Effector CD8-positive, alpha-beta T cell (primary cell): Measurements from ENCODE around the gene DCLK1.

Source experiments
- DNase-seq: peaks from one replicate; lab custom pipeline; 2025; lab: John Stamatoyannopoulos, UW

Gene DCLK1

GRCh38 chr13:35787937-35788336 is 343.2 kb downstream of the DCLK1 start:
- no peak for DNase-seq

- no peak for DNase-seq
Measured at GRCh38 chr13:35785576-35786303, 345.4 kb downstream of the DCLK1 start.

- no peak for DNase-seq
Measured at GRCh38 chr13:35784286-35784951, 346.8 kb downstream of the DCLK1 start.

- no peak for DNase-seq
Measured at GRCh38 chr13:35782793-35783192, 348.4 kb downstream of the DCLK1 start.

GRCh38 chr13:35781036-35782000 is 349.9 kb downstream of the DCLK1 start:
- DNase-seq = no peak

- no peak for DNase-seq
Measured at GRCh38 chr13:35780613-35781012, 350.6 kb downstream of the DCLK1 start.

GRCh38 chr13:35771898-35772297 is 359.3 kb downstream of the DCLK1 start:
- DNase-seq = no peak

- no peak for DNase-seq
Measured at GRCh38 chr13:35770756-35771297, 360.4 kb downstream of the DCLK1 start.

- DNase-seq = no peak
Measured at GRCh38 chr13:35769812-35770211, 361.4 kb downstream of the DCLK1 start.

GRCh38 chr13:35768551-35768950 is 362.6 kb downstream of the DCLK1 start:
- DNase-seq = no peak

- no peak for DNase-seq
Measured at GRCh38 chr13:35768073-35768472, 363.1 kb downstream of the DCLK1 start.

- DNase-seq = no peak
Measured at GRCh38 chr13:35767256-35767976, 363.8 kb downstream of the DCLK1 start.

- no peak for DNase-seq
Measured at GRCh38 chr13:35766663-35767062, 364.5 kb downstream of the DCLK1 start.

GRCh38 chr13:35765941-35766340 is 365.2 kb downstream of the DCLK1 start:
- DNase-seq = no peak

- no peak for DNase-seq
Measured at GRCh38 chr13:35765366-35765765, 365.8 kb downstream of the DCLK1 start.

GRCh38 chr13:35764326-35765015 is 366.7 kb downstream of the DCLK1 start:
- DNase-seq = no peak

- DNase-seq = no peak
Measured at GRCh38 chr13:35763782-35764123, 367.4 kb downstream of the DCLK1 start.

GRCh38 chr13:35763060-35763781 is 368.0 kb downstream of the DCLK1 start:
- DNase-seq = no peak

- DNase-seq = no peak
Measured at GRCh38 chr13:35761440-35762252, 369.5 kb downstream of the DCLK1 start.
